Measurements from ENCODE around the gene CEP152. TPM values are rescaled to one million over a fixed set of nuclear protein-coding genes. Genes with fewer than 3 reads are reported as not detected.

Gene CEP152
- polyA plus RNA-seq, 6 donors from 2014 or later: 2.6 to 9.3 (median 4.8) TPM

GRCh38 chr15:48781481-48782081, 29.3 kb downstream of the CEP152 start:
- ATAC-seq (ENCODE audit: low read depth in 2 of 2) (no peak), DNase-seq (no peak)
- Mint-ChIP-seq H3K27me3 (no peaks in the 10 kb centered on the region), H3K27ac (no peak overlapping the region), H3K4me3 (no peak overlapping the region), H3K4me1 (no peaks in the 10 kb centered on the region), H3K36me3 (peaks cover 17 to 26% of the 10 kb centered on the region in 2 donors), H3K9me3 (no peaks in the 10 kb centered on the region)

GRCh38 chr15:48781017-48781416, 29.9 kb downstream of the CEP152 start:
- no peak overlapping the region for H3K4me3 Mint-ChIP-seq
- no peaks in the 10 kb centered on the region for H3K4me1 Mint-ChIP-seq
- H3K27me3 Mint-ChIP-seq: no peaks in the 10 kb centered on the region

GRCh38 chr15:48778331-48778730, 32.5 kb downstream of the CEP152 start:
- H3K27ac Mint-ChIP-seq: no peak overlapping the region
- no peaks in the 10 kb centered on the region for H3K4me1 Mint-ChIP-seq
- DNase-seq (no peak), ATAC-seq (ENCODE audit: low read depth in 2 of 2) (no peak)
- H3K27me3 Mint-ChIP-seq: no peaks in the 10 kb centered on the region
- H3K9me3 Mint-ChIP-seq: peaks cover 0 to 15% (median 7%) of the 10 kb centered on the region in 7 donors
- H3K36me3 Mint-ChIP-seq: peaks cover 26 to 33% of the 10 kb centered on the region in 2 donors
- no peak overlapping the region for H3K4me3 Mint-ChIP-seq

More at GRCh38 chr15:48781017-48781416, 29.9 kb downstream of the CEP152 start:
- Mint-ChIP-seq H3K36me3 (peaks cover 17 to 26% of the 10 kb centered on the region in 2 donors), H3K27ac (no peak overlapping the region), H3K9me3 (no peaks in the 10 kb centered on the region)
- ATAC-seq (ENCODE audit: low read depth in 2 of 2): no peak
- DNase-seq: no peak

GRCh38 chr15:48777645-48778330, 33.1 kb downstream of the CEP152 start:
- no peaks in the 10 kb centered on the region for H3K27me3 Mint-ChIP-seq
- no peak for DNase-seq
- peaks cover 0 to 15% (median 7%) of the 10 kb centered on the region in 7 donors for H3K9me3 Mint-ChIP-seq
- H3K4me1 Mint-ChIP-seq: no peaks in the 10 kb centered on the region
- no peak overlapping the region for H3K27ac Mint-ChIP-seq
- H3K36me3 Mint-ChIP-seq: peaks cover 26 to 34% of the 10 kb centered on the region in 2 donors
- ATAC-seq (ENCODE audit: low read depth in 2 of 2): no peak
- H3K4me3 Mint-ChIP-seq: no peak overlapping the region

GRCh38 chr15:48775546-48775945, 35.3 kb downstream of the CEP152 start:
- Mint-ChIP-seq H3K4me3 (no peak overlapping the region), H3K4me1 (no peaks in the 10 kb centered on the region), H3K9me3 (peaks cover 0 to 15% (median 7%) of the 10 kb centered on the region in 7 donors), H3K27ac (peak overlapping the region in 1 of 6 donors; percentile 68), H3K36me3 (peaks cover 27 to 31% of the 10 kb centered on the region in 2 donors), H3K27me3 (no peaks in the 10 kb centered on the region)
- DNase-seq (no peak), ATAC-seq (ENCODE audit: low read depth in 2 of 2) (no peak)

- Mint-ChIP-seq H3K36me3 (peaks cover 27 to 36% of the 10 kb centered on the region in 2 donors), H3K4me1 (no peaks in the 10 kb centered on the region), H3K4me3 (no peak overlapping the region), H3K27me3 (no peaks in the 10 kb centered on the region), H3K27ac (no peak overlapping the region), H3K9me3 (peaks cover 0 to 15% (median 7%) of the 10 kb centered on the region in 7 donors)
- no peak for ATAC-seq (ENCODE audit: low read depth in 2 of 2)
- DNase-seq: no peak
These were observed 36.4 kb downstream of the CEP152 start for GRCh38 chr15:48774484-48774883.

- Mint-ChIP-seq H3K4me1 (no peaks in the 10 kb centered on the region), H3K9me3 (no peaks in the 10 kb centered on the region), H3K27ac (no peak overlapping the region), H3K36me3 (peaks cover 23 to 50% of the 10 kb centered on the region in 2 donors), H3K4me3 (no peak overlapping the region), H3K27me3 (no peaks in the 10 kb centered on the region)
- DNase-seq: no peak
- no peak for ATAC-seq (ENCODE audit: low read depth in 2 of 2)
These were observed 44.7 kb downstream of the CEP152 start for GRCh38 chr15:48766196-48766595.

- ATAC-seq (ENCODE audit: low read depth in 2 of 2) (no peak), DNase-seq (no peak)
- H3K27ac Mint-ChIP-seq: no peak overlapping the region
- no peaks in the 10 kb centered on the region for H3K9me3 Mint-ChIP-seq
- H3K4me1 Mint-ChIP-seq: no peaks in the 10 kb centered on the region
- H3K4me3 Mint-ChIP-seq: no peak overlapping the region
- H3K27me3 Mint-ChIP-seq: no peaks in the 10 kb centered on the region
- peaks cover 23 to 38% of the 10 kb centered on the region in 2 donors for H3K36me3 Mint-ChIP-seq
These were observed 45.8 kb downstream of the CEP152 start for GRCh38 chr15:48765022-48765421.

GRCh38 chr15:48761393-48762158, 49.3 kb downstream of the CEP152 start:
- Mint-ChIP-seq H3K9me3 (no peaks in the 10 kb centered on the region), H3K27me3 (no peaks in the 10 kb centered on the region), H3K36me3 (peaks cover 14 to 25% of the 10 kb centered on the region in 2 donors), H3K4me3 (no peak overlapping the region), H3K4me1 (no peaks in the 10 kb centered on the region), H3K27ac (no peak overlapping the region)
- DNase-seq: no peak
- ATAC-seq (ENCODE audit: low read depth in 2 of 2): no peak

- no peaks in the 10 kb centered on the region for H3K9me3 Mint-ChIP-seq
- peaks cover 21 to 24% of the 10 kb centered on the region in 2 donors for H3K36me3 Mint-ChIP-seq
- H3K4me1 Mint-ChIP-seq: peaks cover 0 to 1% (median under 1%) of the 10 kb centered on the region in 3 donors
- no peak overlapping the region for H3K4me3 Mint-ChIP-seq
- H3K27ac Mint-ChIP-seq: no peak overlapping the region
- ATAC-seq (ENCODE audit: low read depth in 2 of 2): no peak
- DNase-seq: no peak
- H3K27me3 Mint-ChIP-seq: no peaks in the 10 kb centered on the region
These were observed 50.9 kb downstream of the CEP152 start for GRCh38 chr15:48759921-48760320.

- no peaks in the 10 kb centered on the region for H3K27me3 Mint-ChIP-seq
- DNase-seq: no peak
- H3K9me3 Mint-ChIP-seq: no peaks in the 10 kb centered on the region
- no peak overlapping the region for H3K27ac Mint-ChIP-seq
- H3K4me1 Mint-ChIP-seq: peaks cover 0 to 6% (median 5%) of the 10 kb centered on the region in 3 donors
- H3K36me3 Mint-ChIP-seq: peaks cover 9 to 22% of the 10 kb centered on the region in 2 donors
- no peak overlapping the region for H3K4me3 Mint-ChIP-seq
- no peak for ATAC-seq (ENCODE audit: low read depth in 2 of 2)
These were observed 53.2 kb downstream of the CEP152 start for GRCh38 chr15:48757661-48758060.

- no peaks in the 10 kb centered on the region for H3K9me3 Mint-ChIP-seq
- no peak overlapping the region for H3K4me3 Mint-ChIP-seq
- peaks cover 0 to 6% (median 5%) of the 10 kb centered on the region in 3 donors for H3K4me1 Mint-ChIP-seq
- H3K27me3 Mint-ChIP-seq: no peaks in the 10 kb centered on the region
- no peak overlapping the region for H3K27ac Mint-ChIP-seq
- no peak for ATAC-seq (ENCODE audit: low read depth in 2 of 2)
- DNase-seq: no peak
- H3K36me3 Mint-ChIP-seq: peaks cover 9 to 30% of the 10 kb centered on the region in 2 donors
These were observed 56.9 kb downstream of the CEP152 start for GRCh38 chr15:48754011-48754410.

GRCh38 chr15:48751595-48751994, 59.3 kb downstream of the CEP152 start:
- ATAC-seq (ENCODE audit: low read depth in 2 of 2) (no peak), DNase-seq (no peak)
- Mint-ChIP-seq H3K27me3 (no peaks in the 10 kb centered on the region), H3K36me3 (peaks cover 23 to 43% of the 10 kb centered on the region in 2 donors), H3K4me3 (no peak overlapping the region), H3K4me1 (peaks cover 0 to 6% (median 5%) of the 10 kb centered on the region in 3 donors), H3K27ac (no peak overlapping the region), H3K9me3 (no peaks in the 10 kb centered on the region)

Measured in naive B cell (primary cell).